Epithelial cell of alveolus of lung (primary cell): Measurements from ENCODE around the gene HOXB9. TPM values are rescaled to one million over a fixed set of nuclear protein-coding genes. Genes with fewer than 3 reads are reported as not detected.

Experiments used
- total RNA-seq: library from RNA; depleted of rRNA; stranded (reverse); fragments of >200 nt; gene quantifications from 2 replicates; pipeline ENCODE4 v1.2.1, GENCODE V29; 2015

HOXB9 gene
- total RNA-seq = not detected in 2 replicates

DNA sequence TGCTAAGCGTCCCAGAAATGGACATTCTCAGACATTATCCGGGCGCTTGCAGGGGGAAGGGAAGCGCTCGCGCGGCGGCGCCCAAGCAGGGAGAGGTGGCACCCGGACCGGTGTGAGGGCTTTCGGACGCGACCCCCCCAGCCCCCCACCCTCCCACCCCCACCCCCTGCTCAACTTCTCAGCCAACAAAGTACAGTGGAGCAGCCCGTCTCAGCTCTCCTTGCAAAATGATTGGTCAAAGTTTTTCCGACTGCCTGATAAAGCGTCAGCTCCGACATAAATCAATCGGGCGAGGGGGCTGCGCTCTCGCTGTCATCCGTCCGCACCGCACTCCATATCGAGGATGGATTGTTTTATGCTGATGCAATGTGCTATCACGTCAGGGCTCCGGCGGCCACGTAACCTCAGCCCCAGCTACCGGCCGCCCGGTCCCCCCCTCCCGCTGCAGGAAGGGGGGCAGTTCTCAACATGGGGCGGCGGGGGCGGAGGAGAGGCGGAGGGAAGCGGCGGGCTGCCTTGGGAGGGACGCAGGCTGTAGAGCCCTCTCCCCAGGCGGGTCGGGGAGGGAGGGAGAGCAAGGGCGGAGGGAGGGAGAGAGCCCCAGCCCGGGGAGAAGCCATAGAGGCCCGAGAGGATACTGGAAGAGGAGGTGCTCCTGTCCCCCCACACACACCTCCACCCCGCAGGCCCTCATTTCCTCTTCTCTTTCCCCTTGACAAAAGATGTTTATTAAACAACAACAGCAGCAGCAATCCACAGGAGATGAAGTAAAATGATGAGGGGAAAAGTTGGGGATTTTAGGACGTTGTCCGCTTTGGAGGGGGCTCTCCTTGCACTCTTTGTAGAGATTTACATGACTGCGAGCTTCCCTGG lies at the start of gene HOXB9:
HOXB9 (minus strand) TSS at position 114 of the 873 bp plus-strand sequence; CDS start at position 25, 89 bp downstream.

DNA sequence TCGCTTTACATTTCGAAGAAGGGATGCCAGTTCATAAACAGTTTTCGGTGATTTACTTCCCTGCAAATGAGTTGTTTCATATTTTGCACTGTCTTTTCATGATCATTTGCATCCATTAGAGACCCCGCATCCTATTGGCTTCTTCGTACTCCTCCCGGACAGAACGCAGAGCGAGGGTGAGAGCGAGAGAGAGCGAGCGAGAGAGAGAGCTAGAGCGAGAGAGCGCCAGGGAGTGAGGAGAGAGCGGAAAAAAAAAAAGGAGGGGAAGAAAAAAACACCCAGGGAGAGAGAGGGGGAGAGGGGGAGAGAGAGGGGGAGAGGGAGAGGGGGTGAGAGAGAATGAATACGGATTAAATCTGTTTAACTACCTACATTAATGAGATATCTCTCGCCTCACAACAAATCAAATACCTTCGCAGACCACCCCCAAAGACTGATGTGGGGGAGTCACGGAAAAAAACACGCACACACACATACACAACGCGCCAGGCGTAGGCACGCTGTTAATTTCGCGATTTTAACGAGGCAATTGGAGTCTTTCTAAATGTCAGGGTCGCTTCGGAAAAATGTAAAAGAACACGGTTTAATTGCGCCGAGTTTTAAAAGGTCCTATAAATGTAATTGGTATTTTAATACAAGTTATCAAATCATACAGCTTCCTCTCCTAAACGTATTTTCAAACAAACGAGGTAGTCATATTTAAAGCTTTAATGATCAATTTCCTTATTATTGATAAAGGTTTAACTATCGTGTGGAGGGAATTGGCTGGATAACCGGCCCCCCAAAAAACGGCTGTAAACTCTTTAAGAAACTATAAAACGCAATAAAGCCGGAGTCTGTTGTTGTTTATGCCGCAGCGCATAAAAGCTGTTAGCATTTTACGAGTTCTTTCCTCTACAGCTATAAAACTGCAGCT lies 10.9 kb downstream of the HOXB9 start, which contains the start of gene HOXB8:
HOXB8 (minus strand) TSS at position 246 of the 916 bp plus-strand sequence. CDS start 588 bp downstream, outside the sequence.

DNA sequence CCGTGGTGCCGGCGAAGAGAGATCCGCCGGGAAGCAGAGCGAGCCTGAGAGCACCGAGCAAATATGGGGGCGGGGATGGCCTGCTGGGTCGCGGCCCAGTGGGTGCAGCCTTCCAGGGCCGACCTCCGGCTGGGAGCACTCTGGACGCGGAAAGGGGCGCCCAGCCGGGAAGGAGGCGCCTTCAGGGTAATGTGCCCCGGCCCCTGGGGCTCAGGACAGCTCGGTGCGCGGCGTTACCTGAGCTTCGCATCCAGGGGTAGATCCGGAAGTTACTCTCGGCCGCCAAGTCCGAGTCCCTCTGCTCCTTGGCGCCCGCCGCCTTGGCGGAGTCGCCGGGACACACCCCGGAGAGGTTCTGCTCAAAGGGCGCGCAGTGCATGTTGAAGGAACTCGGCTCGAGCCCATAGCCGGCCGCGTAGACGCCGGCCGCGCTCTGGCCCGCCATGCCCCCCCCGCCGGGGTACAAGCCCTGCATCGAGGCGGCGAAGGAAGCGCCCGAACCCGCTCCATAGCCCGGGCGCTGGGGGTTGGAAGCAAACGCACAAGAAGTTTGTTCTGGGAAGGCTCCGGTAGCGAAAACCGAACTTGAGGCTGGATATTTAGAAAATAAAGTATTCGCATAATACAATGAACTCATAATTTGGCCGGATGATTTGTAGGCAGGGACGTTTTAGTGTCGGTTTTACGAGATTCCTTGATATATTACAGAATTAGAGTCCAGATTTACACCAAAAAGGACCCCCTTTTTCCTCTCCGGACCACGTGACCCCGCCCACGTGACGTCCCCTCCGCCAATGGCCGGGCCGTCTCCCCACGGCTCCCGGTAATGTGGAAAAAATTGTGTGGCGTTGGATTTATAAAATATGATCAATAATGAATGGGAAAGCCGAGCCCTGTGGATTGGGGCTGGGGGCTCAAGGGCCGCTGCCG lies 15.6 kb downstream of the HOXB9 start, which contains the start of gene HOXB7:
HOXB7 (minus strand) TSS at position 736 of the 930 bp plus-strand sequence; CDS start at position 637, 99 bp downstream.

DNA sequence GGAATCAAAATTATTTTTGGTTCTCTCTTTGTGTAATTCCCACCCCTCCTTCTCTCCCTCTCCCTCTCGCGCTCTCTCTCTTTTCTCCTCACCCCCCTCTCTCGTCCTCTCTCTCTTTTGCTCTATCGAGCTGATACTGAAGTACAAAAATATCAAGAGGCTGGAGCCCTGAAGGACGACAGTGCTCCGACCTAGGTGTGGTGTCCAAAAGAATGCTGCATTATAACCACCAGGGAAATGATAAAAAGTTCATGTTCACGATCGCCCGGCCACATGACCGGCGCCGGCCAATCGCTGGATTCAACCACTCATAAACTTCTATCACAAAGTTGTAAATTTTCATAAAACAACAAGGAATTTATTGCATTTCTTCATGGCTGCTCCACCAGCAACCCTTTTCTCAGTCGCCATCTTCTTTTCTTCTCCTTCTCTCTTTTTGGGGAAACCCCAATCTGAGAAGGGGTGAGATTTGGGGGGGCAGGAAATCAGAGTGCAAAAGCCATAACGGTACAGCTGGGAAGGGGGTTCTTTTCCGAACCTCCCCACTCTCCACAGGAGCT lies 21.3 kb downstream of the HOXB9 start, which contains the start of gene HOXB6:
HOXB6 (minus strand) TSS at position 217 of the 560 bp plus-strand sequence. CDS start 6,836 bp downstream, outside the sequence.

DNA sequence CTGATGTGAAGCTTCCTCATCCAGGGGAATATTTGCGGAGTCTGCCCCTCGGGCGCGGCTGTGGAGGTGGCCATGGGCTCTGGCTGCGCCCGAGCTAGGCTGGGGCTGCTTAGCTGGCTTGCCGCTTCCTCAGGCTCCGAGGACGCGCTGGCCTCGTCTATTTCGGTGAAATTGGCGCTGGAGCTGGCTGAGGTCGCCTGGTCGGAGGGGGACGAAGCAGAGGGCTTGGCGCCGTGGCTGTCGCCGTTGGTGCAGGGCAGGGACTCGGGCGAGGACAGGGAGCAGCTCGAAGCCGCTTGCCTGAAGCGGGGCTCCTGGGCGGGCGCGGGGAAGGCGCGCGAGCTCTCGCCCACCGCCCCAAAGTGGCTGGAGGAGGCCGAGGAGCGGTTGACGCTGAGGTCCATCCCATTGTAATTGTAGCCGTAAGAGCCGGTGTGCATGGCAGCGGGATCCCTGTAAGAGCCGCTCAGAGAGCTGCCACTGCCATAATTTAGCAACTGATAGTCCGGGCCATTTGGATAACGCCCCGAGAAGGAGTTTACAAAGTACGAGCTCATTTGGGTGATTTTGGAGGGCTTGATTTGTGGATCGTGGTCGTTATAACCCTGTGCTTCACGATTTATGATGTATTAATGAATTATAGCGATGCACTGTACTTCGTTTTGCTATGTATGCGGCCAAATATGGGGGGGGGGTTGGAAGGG lies 32.9 kb downstream of the HOXB9 start, which contains the start of gene HOXB5:
HOXB5 (minus strand) TSS at position 654 of the 704 bp plus-strand sequence; CDS start at position 557, 97 bp downstream.

DNA sequence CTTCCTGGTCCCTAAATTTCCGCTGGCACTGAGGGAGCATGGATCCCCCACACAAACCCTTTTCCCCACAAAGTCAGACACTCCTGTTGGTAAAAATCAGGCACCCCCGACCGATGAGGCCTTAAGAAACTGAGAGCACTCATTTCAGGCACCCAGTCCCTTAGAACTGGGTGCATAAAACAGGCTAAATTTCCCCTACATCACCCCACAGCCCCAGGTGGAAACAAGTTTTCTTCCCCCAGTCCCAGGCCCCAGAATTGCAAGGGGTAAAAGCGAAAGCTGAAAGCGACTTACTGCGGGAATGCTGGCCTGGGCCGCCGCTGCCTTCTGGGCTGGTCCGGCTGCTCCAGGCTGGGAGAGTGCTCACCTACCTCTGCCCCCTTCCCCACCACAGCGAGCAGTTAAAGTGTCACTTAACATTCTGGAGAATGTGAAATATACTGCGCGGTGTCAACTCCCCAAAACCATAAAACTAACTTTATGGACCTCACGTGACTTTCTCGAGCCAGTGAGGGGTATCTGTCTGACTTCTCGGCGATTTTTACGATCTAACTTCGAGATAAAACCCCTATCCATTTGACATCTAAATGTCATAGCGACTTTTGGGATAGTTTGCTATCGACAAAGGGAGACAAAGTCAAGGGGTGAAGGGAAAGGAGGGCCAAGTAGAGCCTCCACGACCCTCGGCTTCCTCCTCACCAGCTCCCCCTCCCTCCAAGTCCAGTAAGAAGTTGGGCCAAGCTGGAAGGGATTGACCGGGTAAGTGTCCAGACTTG lies 36.1 kb downstream of the HOXB9 start, which contains the start of gene HOXB3:
HOXB3 (minus strand) TSS at position 411 of the 776 bp plus-strand sequence. CDS start 37,767 bp downstream, outside the sequence.

DNA sequence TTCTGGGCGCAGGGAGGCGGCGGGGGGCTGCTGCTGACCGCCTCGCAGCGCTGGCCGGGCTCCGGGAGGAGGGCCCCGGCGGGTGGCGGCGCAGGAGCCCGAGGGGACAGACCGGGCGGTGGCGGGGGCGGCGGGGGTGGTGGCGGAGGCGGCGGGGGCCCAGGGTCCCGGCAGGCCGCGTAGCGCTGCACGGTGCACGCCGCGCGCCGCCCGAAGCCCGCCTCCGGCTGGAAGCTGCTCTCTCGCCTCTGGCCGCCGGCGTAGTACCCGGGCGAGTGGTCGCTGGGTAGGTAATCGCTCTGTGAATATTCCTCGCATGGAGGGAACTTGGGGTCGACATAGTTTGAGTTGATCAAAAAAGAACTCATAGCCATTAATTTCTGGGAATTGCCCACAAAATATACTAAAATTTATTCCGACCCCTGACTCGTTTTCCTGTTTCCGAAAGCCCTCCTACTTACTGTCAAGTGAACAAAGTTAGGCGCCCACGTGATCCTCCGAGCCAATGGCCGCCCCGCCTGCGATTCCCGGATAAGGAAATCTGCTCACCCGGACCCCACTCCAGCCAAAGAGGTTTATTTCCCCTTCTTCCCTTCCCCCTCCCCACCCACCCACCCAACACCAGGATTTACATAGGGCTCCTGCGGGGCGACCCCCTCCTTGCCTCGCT lies 48.1 kb downstream of the HOXB9 start, which contains the start of gene HOXB4:
HOXB4 (minus strand) TSS at position 405 of the 670 bp plus-strand sequence; CDS start at position 374, 31 bp downstream.

Other genes with a start within 250 kb of the HOXB9 start
- 0.78 TPM in 1 of 2 replicates, not detected in the other for gene SKAP1, start 196.1 kb downstream of the HOXB9 start, total RNA-seq
- not detected in 2 replicates for gene HOXB1, start 95.3 kb downstream of the HOXB9 start, total RNA-seq
- gene HOXB2, start 81.2 kb downstream of the HOXB9 start, total RNA-seq = 28.7 and 38.7 TPM in 2 replicates
- gene HOXB4, start 48.0 kb downstream of the HOXB9 start, total RNA-seq = 10.3 and 12.5 TPM in 2 replicates
- 26.4 and 44.7 TPM in 2 replicates for gene HOXB3, start 36.1 kb downstream of the HOXB9 start, total RNA-seq
- 8.4 and 18.9 TPM in 2 replicates for gene HOXB5, start 32.6 kb downstream of the HOXB9 start, total RNA-seq
- gene HOXB6, start 21.4 kb downstream of the HOXB9 start, total RNA-seq = 64.5 and 66.3 TPM in 2 replicates
- gene HOXB7, start 15.3 kb downstream of the HOXB9 start, total RNA-seq = 13.2 and 14.9 TPM in 2 replicates
- gene HOXB8, start 11.1 kb downstream of the HOXB9 start, total RNA-seq = 0.39 and 1.4 TPM in 2 replicates
- not detected in 2 replicates for gene PRAC1, start 96.2 kb upstream of the HOXB9 start, total RNA-seq
- gene PRAC2, start 96.8 kb upstream of the HOXB9 start, total RNA-seq = not detected in 2 replicates
- not detected in 2 replicates for gene HOXB13, start 102.4 kb upstream of the HOXB9 start, total RNA-seq
- 2.5 TPM in 1 of 2 replicates, not detected in the other for gene TTLL6, start 190.9 kb upstream of the HOXB9 start, total RNA-seq
- 44.1 and 48.6 TPM in 2 replicates for gene CALCOCO2, start 204.7 kb upstream of the HOXB9 start, total RNA-seq